ENCODE data around the gene CELF5. TPM values are rescaled to one million over a fixed set of nuclear protein-coding genes. Genes with fewer than 3 reads are reported as not detected.
"Not testable (repeated sequence)": the region's sequence is repeated elsewhere in the genome, so short reads cannot be mapped to it uniquely, and the experiment has no call there.

The CELF5 gene
- total RNA-seq, 2 experiments from 2014 or later = 0.13 TPM; not detected in 1

DNA sequence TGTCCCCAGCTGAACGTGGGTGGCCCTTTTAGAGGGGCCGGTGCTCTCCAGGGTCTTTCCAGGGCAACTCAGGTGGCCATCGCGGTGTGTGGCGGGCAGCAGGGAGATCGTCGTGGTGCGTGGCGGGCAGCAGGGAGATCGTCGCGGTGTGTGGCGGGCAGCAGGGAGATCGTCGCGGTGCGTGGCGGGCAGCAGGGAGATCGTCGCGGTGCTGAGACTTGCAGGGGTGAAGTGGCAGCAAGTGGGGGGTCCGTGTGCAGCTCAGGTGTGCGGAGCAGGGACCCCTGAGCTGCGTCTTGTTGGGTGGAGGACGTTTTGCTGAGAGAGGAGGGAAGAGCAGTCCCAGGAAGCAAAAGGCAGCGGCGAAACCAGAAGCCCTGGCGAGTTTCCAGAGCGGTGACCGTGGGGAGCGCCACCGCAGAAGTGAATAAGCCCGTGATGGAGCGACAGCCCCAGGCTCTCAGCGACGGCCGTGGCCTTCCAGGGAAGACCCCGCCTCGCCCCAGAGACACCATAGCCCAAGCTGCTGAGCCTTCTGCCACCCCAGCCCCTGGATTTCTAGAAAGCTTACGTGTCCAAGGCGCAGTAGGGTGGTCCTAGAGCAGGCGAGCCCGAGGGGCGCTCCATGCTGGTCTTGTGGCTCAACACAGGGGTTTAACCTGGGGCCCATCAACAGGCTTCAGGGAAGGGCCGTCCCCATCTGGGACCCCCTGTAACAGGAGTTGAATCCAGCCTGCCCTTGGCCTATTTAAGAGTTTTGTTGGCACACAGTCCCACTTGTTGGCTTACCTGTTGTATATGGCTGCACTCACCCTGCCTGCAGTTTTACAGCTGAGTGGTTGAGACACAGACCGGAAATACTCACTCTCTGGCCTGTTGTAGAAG, 33.3 kb upstream of the CELF5 start:
- Histone ChIP-seq H3K4me1 (ENCODE audit: insufficient read depth, low read length, poor library complexity, severe bottlenecking) (peaks cover 10% of the 10 kb centered on the region), H3K27ac (ENCODE audit: low read depth, low read length, poor library complexity, severe bottlenecking) (no peak overlapping the region), H3K9me2 (ENCODE audit: insufficient read depth, low read length) (no peaks in the 10 kb centered on the region), H3K36me3 (ENCODE audit: insufficient read depth, low read length) (peaks cover 51% of the 10 kb centered on the region), H2AFZ (ENCODE audit: low read length) (no peak overlapping the region), H3K79me2 (ENCODE audit: insufficient read depth, low read depth, low read length) (peaks cover 49% of the 10 kb centered on the region), H4K20me1 (ENCODE audit: insufficient read depth, low read length) (peaks cover 8% of the 10 kb centered on the region; the same call in 1 of the 2 replicates), H3K4me2 (ENCODE audit: low read length) (no peak overlapping the region), H3K9me3 (ENCODE audit: low read length) (no peaks in the 10 kb centered on the region), H3K4me3 (ENCODE audit: low read depth, low read length, poor library complexity, severe bottlenecking) (no peak overlapping the region)
- no TSS peak for BruUV-seq (replicated peaks)
- no peak for DNase-seq (ENCODE audit: low spot score)
- intact Hi-C loops (cut with micrococcal nuclease; ENCODE audit: unreplicated experiment) = no loop called here
- ChIA-PET CTCF (ENCODE audit: unreplicated experiment) (no interaction called here), POLR2A (no interaction called here)
- TF ChIP-seq, protein P1, sequence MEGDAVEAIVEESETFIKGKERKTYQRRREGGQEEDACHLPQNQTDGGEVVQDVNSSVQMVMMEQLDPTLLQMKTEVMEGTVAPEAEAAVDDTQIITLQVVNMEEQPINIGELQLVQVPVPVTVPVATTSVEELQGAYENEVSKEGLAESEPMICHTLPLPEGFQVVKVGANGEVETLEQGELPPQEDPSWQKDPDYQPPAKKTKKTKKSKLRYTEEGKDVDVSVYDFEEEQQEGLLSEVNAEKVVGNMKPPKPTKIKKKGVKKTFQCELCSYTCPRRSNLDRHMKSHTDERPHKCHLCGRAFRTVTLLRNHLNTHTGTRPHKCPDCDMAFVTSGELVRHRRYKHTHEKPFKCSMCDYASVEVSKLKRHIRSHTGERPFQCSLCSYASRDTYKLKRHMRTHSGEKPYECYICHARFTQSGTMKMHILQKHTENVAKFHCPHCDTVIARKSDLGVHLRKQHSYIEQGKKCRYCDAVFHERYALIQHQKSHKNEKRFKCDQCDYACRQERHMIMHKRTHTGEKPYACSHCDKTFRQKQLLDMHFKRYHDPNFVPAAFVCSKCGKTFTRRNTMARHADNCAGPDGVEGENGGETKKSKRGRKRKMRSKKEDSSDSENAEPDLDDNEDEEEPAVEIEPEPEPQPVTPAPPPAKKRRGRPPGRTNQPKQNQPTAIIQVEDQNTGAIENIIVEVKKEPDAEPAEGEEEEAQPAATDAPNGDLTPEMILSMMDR (conservative IDR thresholded peaks at IDR 0.05; ENCODE audit: low read length) = no peak
- TF ChIP-seq EZH2phosphoT487 (IDR thresholded peaks at IDR 0.05; ENCODE audit: borderline replicate concordance, low read depth, low read length) = no peak

DNA sequence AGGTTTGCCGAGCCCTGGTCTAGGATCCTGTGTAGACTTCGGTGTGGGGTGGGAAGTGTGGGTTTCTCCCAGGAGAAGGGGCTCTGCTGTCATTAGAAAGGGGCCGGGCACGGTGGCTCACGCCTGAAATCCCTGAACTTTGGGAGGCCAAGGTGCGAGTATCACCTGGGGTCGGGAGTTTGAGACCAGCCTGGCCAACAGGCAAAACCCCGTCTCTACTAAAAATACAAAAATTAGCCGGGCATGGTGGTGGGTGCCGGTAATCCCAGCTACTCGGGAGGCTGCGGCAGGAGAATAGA, 32.7 kb upstream of the CELF5 start:
- POLR2A ChIA-PET = not testable (repeated sequence)

DNA sequence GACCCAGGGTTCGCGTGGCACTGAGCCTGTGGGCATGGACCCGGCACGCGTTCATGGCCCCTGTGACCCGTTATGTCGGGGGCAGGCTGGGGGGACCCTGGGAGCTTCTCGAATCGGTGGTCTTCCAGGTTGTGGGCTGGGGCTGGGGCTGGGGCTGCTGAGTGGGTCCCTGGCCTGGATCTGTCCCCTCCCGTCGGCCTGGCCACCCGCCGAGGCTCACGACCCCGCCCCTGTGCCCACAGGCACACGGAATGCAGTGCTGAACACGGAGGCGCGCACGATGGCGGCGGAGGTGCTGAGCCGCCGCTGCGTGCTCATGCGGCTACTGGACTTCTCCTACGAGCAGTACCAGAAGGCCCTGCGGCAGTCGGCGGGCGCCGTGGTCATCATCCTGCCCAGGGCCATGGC, 32.2 kb upstream of the CELF5 start:
- Histone ChIP-seq H3K4me3 (ENCODE audit: low read depth, low read length, poor library complexity, severe bottlenecking) (no peak overlapping the region), H4K20me1 (ENCODE audit: insufficient read depth, low read length) (no peaks in the 10 kb centered on the region), H3K9me3 (ENCODE audit: low read length) (no peaks in the 10 kb centered on the region), H3K9me2 (ENCODE audit: insufficient read depth, low read length) (no peaks in the 10 kb centered on the region), H3K79me2 (ENCODE audit: insufficient read depth, low read depth, low read length) (peaks cover 39% of the 10 kb centered on the region), H3K36me3 (ENCODE audit: insufficient read depth, low read length) (peaks cover 61% of the 10 kb centered on the region), H2AFZ (ENCODE audit: low read length) (no peak overlapping the region), H3K4me1 (ENCODE audit: insufficient read depth, low read length, poor library complexity, severe bottlenecking) (peaks cover 5% of the 10 kb centered on the region), H3K4me2 (ENCODE audit: low read length) (no peak overlapping the region), H3K27ac (ENCODE audit: low read depth, low read length, poor library complexity, severe bottlenecking) (no peak overlapping the region)
- BruUV-seq (replicated peaks) = no TSS peak
- TF ChIP-seq, protein P1 (conservative IDR thresholded peaks at IDR 0.05; ENCODE audit: low read length) = no peak
- TF ChIP-seq EZH2phosphoT487 (IDR thresholded peaks at IDR 0.05; ENCODE audit: borderline replicate concordance, low read depth, low read length) = no peak
- intact Hi-C loops (cut with micrococcal nuclease; ENCODE audit: unreplicated experiment) = no loop called here
- DNase-seq (ENCODE audit: low spot score) = no peak
- ChIA-PET POLR2A (no interaction called here), CTCF (ENCODE audit: unreplicated experiment) (no interaction called here)

More for the DNA sequence above, 32.7 kb upstream of the CELF5 start:
- BruUV-seq (replicated peaks); H4K20me1 ChIP-seq (ENCODE audit: insufficient read depth, low read length); H3K4me3 ChIP-seq (ENCODE audit: low read depth, low read length, poor library complexity, severe bottlenecking); H3K27ac ChIP-seq (ENCODE audit: low read depth, low read length, poor library complexity, severe bottlenecking); H3K9me2 ChIP-seq (ENCODE audit: insufficient read depth, low read length); CTCF ChIA-PET (ENCODE audit: unreplicated experiment); DNase-seq (ENCODE audit: low spot score); H3K9me3 ChIP-seq (ENCODE audit: low read length); intact Hi-C loops (cut with micrococcal nuclease; ENCODE audit: unreplicated experiment); H3K4me2 ChIP-seq (ENCODE audit: low read length); H2AFZ ChIP-seq (ENCODE audit: low read length): not testable (repeated sequence)
- Histone ChIP-seq H3K36me3 (ENCODE audit: insufficient read depth, low read length) (peaks cover 56% of the 10 kb centered on the region), H3K79me2 (ENCODE audit: insufficient read depth, low read depth, low read length) (peaks cover 43% of the 10 kb centered on the region), H3K4me1 (ENCODE audit: insufficient read depth, low read length, poor library complexity, severe bottlenecking) (peaks cover 10% of the 10 kb centered on the region)

Measured in OCI-LY7 (cell line).